ENCODE measurements around the gene SLC6A9. TPM values are rescaled to one million over a fixed set of nuclear protein-coding genes. Genes with fewer than 3 reads are reported as not detected.
A peak's percentile ranks its signal among the peaks of the same experiment; 100 is the strongest.

SLC6A9 gene
- total RNA-seq, 2 donors from 2014 or later, result 7.8 to 12.2 TPM

DNA sequence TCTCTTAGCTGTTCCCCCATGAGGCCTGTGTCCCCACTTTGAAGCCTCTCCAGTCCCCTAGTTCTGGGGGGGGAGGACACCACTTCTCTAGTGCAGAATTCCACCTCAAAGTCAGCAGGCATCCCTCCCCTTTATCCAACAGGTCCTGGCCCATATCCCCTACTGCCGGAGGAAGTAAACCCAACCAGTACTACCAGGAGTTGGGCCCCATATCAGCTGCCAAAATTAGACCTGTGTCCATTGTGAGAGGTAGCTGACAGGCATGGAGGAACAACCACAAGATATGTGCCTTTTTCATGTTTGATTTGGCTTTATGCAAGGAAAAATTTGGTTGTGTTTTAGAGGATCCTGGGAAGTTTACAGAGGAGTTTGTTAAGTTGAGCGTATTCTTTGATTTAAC lies 22.1 kb upstream of the SLC6A9 start:
- no peak for DNase-seq (ENCODE audit: low spot score)
- intact Hi-C loops (cut with DNase I), result no loop called here

DNA sequence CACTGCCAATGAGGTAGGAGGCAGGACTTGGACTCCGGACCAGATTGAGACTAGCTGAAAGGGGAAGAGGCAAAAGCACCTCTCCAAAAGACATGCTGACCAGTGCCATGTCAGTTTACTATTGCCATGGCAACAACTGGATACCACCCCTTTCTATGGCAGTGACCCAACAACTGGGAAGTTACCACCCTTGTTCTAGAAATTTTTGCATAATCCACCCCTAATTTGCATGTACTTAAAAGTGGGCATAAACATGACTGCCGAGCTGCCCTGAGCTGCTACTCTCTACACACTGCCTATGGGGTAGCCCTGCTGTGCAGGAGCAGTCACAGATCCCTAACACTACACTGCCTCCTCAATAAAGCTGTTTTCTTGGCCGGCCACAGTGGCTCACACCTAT lies 19.0 kb upstream of the SLC6A9 start:
- DNase-seq (ENCODE audit: low spot score), result no peak
- intact Hi-C loops (cut with DNase I), result no loop called here

DNA sequence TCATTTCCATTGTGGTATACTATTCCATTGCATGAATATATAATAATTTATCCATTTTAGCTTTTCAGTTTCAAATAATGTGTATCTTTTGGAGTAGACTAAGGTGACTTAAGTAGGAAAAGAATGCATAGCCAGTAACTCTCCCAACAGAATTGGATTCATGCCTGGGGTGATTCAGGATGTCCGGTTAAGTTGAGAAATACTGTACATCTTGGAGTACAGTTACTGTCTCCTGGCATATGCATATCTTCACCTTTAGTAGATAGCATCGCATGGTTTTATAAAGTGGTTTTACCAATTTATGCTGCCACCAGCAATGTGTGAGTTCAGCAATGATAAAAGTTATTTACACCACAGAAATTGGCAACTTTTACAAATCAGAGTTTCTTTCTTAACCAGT lies 18.6 kb upstream of the SLC6A9 start:
- no peak for DNase-seq (ENCODE audit: low spot score)
- intact Hi-C loops (cut with DNase I), result loop anchor here (5.0 kb wide), 2 partner anchors 43 to 48 kb away; no protein-coding TSS in a partner anchor

DNA sequence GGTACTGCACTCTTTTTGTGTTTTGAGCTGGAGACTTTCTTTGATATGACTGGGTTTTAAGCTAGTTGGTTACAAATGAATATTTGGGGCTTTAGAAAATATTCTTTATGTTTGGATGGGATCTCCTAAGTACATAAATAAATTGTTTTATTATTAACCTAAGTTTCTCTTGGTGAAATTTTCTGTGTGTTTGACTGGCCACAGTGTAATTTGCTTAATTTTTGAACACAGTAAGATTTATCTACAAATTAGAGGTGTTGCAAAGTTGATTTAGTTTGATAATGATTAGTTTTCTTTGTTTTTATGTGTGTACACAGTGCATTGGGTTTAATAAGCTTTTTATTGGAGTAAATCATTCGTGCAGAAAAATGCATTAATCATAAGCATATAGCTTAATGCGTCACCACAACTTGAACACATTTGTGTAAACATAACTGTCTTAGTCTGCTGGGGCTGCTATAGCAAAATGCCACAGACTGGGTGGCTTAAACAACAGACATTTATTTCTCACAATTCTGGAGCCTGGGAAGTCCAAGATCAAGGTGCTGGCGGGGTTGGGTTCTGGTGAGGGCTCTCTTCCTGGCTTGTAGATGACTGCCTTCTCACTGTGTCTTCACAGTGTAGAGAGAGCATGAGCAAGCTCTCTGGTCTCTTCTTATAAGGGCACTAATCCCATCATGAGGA lies 17.4 kb upstream of the SLC6A9 start:
- intact Hi-C loops (cut with DNase I), result loop anchor here (5.0 kb wide), 2 partner anchors 41 to 46 kb away; no protein-coding TSS in a partner anchor
- no peak for DNase-seq (ENCODE audit: low spot score)

DNA sequence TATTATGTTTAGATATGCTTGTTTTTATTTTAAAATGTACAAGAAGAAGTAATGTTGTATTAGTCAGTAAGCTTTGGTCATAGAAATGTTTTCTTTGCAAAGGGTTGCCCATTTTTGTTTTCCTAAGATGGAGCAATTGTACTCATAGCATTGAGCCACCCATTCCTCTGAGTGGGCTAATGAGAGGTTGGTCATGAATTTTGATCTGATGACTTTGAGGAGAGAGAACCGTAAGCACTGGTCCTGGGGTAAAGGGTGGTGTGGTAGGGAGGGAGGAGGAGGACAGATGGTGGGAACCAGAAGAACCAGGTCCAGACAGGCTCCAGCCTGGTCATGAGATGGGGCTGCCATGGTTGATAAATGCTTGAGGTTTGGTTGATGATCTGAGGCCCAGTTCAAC lies 15.9 kb upstream of the SLC6A9 start:
- intact Hi-C loops (cut with DNase I), result loop anchor here (5.0 kb wide), 2 partner anchors 40 to 45 kb away; no protein-coding TSS in a partner anchor
- DNase-seq (ENCODE audit: low spot score), result peak; percentile 52

DNA sequence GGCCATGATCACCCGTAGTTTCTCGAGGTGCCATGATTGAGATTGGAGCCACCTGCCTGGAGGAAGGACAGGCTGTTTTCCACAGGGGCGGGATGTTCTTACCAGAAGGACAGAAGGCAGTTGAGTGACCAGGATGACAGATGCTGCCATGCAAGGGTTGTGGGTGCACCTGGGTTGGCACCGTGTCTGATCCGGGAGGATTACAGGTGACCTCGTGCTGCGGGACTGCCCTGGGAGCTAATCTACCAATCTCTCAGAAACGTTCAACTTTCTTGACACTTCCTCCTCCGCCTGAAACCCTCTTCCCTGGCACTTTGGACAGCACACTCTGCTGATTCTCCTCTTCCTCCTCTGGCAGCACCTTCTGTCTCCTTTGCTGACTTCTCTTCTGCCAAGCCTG lies 13.8 kb upstream of the SLC6A9 start:
- intact Hi-C loops (cut with DNase I), result loop anchor here (5.0 kb wide), 2 partner anchors 38 to 43 kb away; no protein-coding TSS in a partner anchor
- peak; percentile 55 for DNase-seq (ENCODE audit: low spot score)

DNA sequence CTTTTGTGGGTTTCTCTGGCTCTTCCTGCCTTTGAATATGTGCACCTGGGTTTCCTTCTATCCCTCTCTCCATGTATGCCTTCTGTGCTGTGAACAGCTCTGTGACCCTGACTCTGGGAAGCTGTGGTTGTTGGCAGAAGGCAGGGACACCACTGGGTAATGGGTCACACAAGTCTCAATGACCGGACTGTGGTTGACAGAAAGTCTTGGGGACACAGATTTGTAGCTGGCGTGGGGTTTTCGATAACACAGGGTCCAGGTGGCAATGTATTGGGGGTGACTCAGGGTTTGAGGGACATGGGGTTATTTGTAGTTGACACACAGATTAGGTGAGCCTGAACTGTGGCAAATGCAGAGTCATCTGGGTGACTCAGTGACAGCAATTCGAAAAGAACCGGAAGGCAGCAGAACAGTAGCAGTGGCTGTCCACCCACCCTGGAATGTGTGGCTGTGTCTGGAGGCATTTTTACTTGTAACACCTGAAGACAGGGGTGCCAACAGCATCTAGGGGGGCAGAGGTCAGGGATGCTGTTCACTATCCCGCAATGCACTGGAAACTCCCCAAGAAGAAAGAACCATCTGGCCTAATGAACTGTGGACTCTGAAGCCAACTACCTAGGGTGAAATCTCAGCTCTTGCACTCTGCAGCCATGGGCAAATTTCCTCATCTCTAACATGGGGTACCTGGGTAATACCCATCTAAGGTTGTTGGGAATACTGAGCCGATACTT lies 13.0 kb upstream of the SLC6A9 start:
- intact Hi-C loops (cut with DNase I), result no loop called here
- DNase-seq (ENCODE audit: low spot score), result no peak

DNA sequence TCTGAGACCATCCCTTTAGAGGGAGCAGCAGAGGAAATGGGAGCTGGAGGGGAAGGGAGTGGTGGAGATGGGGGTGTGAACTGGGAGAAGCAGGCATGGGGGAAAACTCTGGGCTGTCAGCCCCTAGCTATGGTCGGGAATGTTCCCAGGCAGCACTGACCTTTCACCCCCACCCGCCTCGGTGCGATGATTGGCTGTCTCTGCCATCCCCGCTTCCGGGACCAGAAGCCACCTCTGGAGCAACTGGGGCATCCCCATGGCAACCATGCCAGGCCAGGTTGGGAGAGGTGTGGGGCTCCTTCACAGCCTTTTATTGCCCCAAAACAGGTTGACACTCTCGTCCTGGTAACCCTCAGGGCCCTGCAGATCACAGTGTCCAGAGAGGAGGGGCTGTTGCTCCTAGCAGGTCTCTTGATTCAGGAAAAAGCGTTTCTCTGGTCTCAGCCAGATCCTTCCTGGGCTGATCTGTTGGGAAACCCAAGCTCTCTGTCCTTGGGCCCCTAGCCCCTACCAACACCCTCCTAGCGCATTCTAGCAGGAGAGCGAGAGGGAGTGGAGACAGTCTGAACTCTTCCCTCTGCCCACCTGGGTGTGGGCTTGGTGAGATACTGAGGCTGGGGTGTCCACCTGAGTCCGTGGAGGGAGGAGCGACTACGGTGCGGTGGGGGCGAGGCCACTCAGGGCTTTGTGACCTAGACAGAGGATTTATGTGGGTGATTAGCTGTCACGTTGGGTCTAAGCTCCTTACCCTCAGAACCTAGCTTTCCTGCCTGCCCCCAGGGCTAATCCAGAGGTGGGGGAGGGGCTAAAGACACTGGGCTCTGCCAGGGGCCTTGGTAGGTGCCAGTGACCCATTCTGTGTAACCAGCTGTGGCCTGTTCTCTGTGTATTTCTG lies 12.2 kb upstream of the SLC6A9 start:
- intact Hi-C loops (cut with DNase I), result no loop called here
- DNase-seq (ENCODE audit: low spot score), result no peak

DNA sequence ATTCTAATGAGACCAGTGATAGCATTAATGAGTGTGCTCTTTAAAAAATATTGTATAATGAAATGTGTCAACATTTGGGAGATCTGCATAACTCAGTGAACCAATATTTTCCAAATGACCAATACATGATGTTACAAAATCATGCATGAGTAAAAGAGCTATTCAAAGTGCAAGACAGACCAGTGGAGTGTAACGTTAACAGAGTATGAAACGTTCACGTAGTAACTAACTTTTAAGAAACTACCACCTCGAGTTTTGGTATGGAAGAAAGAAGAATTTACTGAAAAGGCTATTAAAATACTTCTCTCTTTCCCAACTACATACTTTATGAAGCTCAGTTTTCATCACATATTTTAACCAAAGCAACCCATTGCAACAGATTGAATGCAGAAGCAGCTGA lies 9.6 kb upstream of the SLC6A9 start:
- intact Hi-C loops (cut with DNase I), result no loop called here

DNA sequence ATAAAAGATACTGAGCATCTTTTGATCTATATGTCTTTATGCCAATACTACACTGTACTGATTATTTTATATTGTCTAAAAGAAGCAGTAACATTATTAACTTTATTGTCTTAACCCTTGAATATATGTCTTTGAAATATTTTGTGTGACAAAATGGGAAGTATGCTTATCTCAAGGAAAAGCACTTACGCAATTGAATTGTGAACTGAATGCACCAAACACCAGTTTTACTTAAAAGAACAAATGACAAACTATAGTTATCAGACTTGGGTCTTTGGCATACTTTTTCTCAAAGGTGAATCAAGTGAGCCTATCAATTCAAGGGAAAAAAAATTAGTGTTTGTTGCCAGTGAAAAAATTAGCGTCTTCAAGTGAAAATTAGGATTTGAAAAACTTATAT lies 9.2 kb upstream of the SLC6A9 start:
- intact Hi-C loops (cut with DNase I), result no loop called here

More for the DNA sequence above, 9.6 kb upstream of the SLC6A9 start:
- no peak for DNase-seq (ENCODE audit: low spot score)

DNA sequence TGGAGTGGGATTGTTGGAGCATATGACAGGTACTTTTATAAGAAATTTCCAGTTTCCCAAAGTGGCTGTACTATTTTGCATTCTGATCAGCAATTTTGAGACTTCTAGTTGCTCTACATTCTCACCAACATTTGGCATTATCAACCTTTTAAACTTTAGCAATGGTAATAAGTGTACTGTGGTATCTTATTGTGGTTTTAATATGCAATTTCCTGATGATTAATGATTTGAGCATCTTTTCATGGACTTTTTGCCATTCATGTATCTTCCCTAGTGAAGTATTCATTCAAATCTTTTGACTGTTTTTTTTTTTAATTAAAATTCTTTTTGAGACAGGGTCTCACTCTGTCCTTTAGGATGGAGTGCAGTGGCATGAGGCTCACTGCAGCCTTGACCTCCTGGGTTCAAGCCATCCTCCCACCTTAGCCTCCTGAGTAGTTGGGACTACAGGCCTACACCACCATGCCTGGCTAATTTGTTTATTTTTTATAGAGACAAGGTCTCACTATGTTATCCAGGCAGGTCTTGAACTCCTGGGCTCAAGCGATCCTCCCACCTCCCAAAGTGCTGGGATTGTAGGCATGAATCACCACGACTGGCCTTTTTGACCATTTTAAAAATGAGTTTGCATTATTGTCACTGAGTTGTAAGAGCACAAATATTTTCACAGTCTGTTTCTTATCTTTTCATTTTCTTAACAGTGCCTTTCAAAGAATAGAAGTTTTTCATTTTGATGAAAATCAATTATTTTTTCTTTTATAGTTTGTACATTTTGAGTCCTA lies 7.8 kb upstream of the SLC6A9 start:
- no peak for DNase-seq (ENCODE audit: low spot score)
- intact Hi-C loops (cut with DNase I), result no loop called here

More for the DNA sequence above, 9.2 kb upstream of the SLC6A9 start:
- DNase-seq (ENCODE audit: low spot score), result no peak

DNA sequence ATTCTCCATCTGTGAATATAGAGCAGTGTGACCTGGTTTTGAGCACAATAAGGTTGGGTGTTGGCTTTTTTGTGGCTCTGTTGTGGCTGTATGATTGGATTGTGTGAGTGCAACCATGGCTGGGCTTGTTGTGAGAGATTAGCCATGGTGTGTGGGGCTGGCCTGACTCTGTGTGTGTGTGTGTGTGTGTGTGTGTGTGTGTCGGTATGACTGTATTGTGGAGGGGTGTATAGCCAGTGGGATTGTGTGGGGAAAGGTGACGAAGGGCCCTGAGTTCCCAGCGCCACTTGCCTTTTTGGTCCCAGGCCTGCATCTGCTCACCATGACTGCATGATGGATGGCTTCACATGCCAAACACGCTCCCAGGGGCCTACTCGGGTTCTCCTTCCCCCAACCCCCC lies 5.9 kb upstream of the SLC6A9 start:
- DNase-seq (ENCODE audit: low spot score), result peak; percentile 50

DNA sequence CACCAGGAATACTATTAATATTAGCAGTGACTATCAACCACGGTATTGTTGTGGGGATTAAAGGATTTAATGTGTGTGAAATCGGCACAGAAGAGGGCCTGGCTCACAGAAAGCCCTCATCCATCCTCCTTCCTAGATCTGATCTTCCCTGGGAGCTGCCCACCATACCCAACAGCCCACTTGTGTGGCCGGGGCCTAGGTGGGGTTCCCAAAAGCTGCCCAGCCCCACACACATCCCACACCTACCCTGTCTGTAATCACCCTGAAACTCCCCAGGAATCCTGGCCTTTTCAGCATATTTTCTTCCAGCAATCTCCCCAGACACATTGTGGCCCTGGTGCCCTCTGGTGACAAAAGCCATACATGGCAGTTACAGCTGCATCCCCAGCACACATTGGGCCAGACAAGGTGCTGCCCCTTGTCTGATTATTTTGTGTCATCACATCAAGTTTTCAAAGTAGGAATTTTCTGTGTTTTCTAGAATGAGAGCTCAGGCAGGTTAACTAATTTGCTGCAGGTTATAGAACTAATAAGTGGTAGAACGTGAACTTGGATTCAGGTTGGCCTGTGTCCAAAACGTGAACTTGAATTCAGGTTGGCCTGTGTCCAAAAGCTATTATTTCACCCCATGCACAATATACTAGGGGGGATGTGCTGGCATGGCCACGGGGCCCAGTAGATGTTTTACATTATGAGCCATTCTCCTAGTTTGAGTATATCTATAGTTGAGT lies 5.3 kb upstream of the SLC6A9 start:
- intact Hi-C loops (cut with DNase I), result no loop called here
- DNase-seq (ENCODE audit: low spot score), result peak; percentile 86

More for the DNA sequence above, 5.9 kb upstream of the SLC6A9 start:
- intact Hi-C loops (cut with DNase I), result no loop called here

DNA sequence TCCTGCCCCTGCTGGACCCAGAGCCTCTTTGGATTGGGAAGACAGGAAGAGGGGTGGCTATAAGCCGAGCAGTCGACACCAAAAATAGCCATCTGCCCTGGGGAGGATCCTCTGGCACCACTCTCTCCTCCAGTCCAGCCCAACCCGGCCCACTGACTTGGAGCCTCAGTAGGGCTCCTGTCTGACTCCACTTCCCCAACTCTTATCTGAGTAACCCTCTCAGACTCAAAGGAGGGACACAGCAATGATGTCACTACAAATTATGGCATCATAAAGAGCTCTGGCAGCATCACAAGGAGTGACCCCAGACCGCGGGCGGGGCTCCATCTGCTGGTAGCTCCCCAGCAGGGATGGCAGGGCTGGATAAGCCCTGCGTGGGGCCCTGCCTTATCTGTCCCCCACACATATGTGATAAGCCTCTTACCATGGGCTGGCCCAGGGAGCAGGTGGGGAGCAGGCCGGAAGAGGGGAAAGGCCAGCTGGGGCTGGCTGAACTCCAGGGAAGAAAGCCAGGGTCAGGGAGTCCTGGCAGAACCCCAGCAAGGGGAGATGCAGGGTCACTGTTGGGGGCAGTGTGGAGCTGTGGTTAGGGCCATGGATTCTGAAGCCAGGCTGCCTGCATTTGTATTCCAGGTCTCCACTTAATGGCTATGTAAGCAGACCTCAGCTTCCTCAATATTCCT lies 4.6 kb upstream of the SLC6A9 start:
- peak; percentile 84 for DNase-seq (ENCODE audit: low spot score)
- intact Hi-C loops (cut with DNase I), result no loop called here

DNA sequence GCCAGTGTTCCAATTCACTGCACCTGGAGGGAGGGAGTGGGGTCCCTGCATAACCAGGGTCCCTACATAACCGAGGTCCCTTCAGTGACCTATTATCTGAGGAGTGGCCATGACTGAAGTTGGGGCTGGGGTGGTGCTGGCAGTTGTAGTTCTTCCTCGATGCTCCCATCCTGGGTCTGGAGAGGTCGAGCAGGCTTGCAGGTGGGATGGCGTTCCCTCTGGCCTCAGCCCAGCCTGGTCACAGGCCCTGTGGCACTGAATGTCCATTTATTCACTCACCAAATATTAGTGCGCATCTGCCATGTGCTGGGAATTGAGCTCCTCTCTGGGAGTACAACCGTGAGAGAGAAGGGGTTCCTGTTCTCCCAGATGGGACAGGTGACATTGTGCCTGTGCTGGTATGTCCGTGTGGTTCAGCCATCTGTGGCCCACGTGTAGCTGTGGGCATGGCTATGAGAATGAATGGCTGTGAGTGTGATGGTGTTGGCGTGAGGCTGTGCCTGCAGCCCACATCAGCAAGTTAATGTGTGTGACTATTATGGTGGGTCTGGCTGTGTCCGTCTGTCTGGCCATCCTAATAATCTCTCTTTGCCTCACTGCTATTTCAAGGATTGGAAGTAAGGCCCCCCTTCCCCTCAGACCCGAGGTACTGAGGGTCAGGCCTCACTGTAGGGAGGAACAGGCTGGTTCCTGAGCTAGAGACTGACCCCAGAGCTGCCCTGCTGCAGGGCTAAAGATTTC lies 3.9 kb upstream of the SLC6A9 start:
- peak; percentile 65 for DNase-seq (ENCODE audit: low spot score)

DNA sequence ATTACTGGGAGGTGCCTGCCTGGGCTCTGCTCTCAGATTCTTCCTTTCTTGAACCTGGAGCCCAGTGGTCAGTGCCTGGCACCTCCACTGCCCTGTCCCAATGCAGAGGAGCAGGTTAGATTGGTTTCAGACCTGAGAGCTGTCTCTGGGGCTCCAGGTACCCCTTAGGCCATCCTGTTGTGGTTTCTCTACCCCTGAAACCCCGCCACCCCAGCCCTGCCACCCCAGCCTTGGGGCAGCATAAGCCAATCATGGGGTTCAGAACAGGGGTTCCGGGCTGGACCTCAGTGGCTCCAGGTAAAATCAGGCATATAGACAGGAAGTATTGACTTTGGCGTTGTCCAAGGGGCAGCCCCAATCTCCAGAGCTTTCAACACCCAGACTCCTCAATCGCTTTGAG lies 3.2 kb upstream of the SLC6A9 start:
- intact Hi-C loops (cut with DNase I), result loop anchor here in 1 of 2 donors (5.0 kb wide), 1 partner anchor 37 kb away; no protein-coding TSS in a partner anchor
- peak; percentile 46 for DNase-seq (ENCODE audit: low spot score)

More for the DNA sequence above, 3.9 kb upstream of the SLC6A9 start:
- intact Hi-C loops (cut with DNase I), result loop anchor here in 1 of 2 donors (5.0 kb wide), 1 partner anchor 38 kb away; no protein-coding TSS in a partner anchor

DNA sequence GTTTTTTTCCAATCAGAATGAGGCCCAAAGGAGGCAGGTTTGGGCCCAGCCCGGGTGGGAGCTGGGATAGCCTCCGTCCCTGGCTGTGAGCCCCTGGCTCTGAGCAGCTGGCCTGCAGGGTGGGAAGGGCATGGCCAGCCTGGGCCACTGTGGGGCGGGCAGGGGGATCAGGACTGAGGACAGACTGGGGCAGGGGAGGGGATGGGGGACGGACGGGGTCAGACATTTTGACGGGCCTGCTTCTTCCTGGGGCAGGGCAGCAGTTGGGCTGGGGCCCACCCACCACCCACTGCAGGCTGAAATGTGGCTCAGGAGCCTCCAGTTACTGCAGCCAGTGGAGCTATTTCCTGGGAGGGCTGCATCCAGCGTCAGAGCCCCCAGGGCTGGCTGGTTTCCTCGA lies 2.5 kb upstream of the SLC6A9 start:
- intact Hi-C loops (cut with DNase I), result loop anchor here in 1 of 2 donors (5.0 kb wide), 1 partner anchor 36 kb away; no protein-coding TSS in a partner anchor
- peak; percentile 78 for DNase-seq (ENCODE audit: low spot score)

Data from posterior vena cava (tissue), 2 donors.